Left lobe of liver (tissue), 2 donors: ENCODE measurements around the gene TNNI3. TPM values are rescaled to one million over a fixed set of nuclear protein-coding genes. Genes with fewer than 3 reads are reported as not detected.
A peak's percentile ranks its signal among the peaks of the same experiment; 100 is the strongest.
"Not testable (repeated sequence)": the region's sequence is repeated elsewhere in the genome, so short reads cannot be mapped to it uniquely, and the experiment has no call there.

Experiments
- ATAC-seq: fragments of 200-7000 bp; cut with Tn5 transposase; one replicate; pipeline ENCODE4 v1.9.1; 2020; ENCODE audit warnings: mild to moderate bottlenecking, moderate library complexity
- DNase-seq: peaks from one replicate; pipeline ENCODE4 v3.0.0-alpha.2; 2020; ENCODE audit warnings: low spot score
- total RNA-seq: library from RNA; stranded (reverse); gene quantifications from one replicate; pipeline ENCODE4 v1.2.1, GENCODE V29; 2021
- donor health status: DM: no; HTN: no; CAD: no; lungs with moderate emphysema.
- donor health status: DM: no; HTN: yes; CAD: no.

Gene TNNI3
- total RNA-seq, 1 donor from 2014 or later: not detected

DNA sequence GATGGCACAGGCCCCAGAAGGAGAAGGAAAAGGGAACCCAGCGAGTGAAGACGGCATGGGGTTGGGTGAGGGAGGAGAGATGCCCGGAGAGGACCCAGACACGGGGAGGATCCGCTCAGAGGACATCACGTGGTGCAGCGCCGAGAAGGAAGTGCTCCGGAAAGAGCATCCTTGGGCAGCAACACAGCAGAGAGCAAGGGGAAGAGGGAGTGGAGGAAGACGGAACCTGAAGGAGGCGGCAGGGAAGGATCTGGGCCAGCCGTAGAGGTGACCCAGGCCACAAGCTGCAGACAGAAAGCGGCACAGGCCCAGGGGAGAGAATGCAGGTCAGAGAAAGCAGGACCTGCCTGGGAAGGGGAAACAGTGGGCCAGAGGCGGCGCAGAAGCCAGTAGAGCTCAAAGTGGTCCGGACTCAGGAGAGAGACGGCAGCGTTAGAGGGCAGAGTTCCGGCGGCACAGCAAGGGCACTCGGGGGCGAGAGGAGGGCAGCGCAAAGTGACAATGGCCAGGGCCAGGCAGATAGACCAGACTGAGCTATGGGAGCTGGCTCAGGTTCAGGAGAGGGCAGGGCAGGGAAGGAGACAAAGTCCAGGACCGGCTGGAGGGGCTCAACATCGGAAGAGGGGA lies 41.2 kb downstream of the TNNI3 start:
- DNase-seq (peak; percentile 62), ATAC-seq (peak; percentile 33)

DNA sequence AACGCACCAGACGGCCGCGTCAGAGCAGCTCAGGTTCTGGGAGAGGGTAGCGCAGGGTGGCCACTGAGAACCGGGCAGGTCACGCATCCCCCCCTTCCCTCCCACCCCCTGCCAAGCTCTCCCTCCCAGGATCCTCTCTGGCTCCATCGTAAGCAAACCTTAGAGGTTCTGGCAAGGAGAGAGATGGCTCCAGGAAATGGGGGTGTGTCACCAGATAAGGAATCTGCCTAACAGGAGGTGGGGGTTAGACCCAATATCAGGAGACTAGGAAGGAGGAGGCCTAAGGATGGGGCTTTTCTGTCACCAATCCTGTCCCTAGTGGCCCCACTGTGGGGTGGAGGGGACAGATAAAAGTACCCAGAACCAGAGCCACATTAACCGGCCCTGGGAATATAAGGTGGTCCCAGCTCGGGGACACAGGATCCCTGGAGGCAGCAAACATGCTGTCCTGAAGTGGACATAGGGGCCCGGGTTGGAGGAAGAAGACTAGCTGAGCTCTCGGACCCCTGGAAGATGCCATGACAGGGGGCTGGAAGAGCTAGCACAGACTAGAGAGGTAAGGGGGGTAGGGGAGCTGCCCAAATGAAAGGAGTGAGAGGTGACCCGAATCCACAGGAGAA lies 42.0 kb downstream of the TNNI3 start:
- no peak for DNase-seq
- no peak for ATAC-seq

DNA sequence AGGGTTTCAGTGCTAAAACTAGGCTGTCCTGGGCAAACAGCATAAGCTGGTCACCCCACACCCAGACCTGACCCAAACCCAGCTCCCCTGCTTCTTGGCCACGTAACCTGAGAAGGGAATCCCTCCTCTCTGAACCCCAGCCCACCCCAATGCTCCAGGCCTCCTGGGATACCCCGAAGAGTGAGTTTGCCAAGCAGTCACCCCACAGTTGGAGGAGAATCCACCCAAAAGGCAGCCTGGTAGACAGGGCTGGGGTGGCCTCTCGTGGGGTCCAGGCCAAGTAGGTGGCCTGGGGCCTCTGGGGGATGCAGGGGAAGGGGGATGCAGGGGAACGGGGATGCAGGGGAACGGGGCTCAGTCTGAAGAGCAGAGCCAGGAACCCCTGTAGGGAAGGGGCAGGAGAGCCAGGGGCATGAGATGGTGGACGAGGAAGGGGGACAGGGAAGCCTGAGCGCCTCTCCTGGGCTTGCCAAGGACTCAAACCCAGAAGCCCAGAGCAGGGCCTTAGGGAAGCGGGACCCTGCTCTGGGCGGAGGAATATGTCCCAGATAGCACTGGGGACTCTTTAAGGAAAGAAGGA lies 42.9 kb downstream of the TNNI3 start:
- ATAC-seq: no peak
- DNase-seq: no peak

DNA sequence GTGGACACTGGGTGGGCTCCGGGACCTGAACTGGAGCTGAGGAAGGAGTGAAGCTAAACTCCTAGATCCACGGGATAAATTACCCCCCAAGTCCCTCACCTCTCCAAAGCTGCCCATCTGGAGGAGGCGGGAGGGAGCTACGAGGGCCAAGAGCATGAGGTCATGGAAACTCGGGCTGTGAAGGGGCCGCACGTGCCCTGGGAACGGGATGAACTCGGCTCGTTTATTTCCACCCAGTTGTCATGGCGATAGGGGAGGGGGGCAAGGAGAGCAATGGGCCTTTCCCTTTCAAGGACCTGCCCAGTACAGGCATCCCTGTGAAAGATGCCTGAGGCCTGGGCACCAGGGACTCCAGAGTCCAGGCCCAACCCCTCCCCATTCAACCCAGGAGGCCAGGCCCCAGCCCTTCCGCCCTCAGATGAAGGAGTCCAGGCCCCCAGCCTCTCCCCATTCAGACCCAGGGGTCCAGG lies 43.9 kb downstream of the TNNI3 start:
- DNase-seq (no peak), ATAC-seq (no peak)

DNA sequence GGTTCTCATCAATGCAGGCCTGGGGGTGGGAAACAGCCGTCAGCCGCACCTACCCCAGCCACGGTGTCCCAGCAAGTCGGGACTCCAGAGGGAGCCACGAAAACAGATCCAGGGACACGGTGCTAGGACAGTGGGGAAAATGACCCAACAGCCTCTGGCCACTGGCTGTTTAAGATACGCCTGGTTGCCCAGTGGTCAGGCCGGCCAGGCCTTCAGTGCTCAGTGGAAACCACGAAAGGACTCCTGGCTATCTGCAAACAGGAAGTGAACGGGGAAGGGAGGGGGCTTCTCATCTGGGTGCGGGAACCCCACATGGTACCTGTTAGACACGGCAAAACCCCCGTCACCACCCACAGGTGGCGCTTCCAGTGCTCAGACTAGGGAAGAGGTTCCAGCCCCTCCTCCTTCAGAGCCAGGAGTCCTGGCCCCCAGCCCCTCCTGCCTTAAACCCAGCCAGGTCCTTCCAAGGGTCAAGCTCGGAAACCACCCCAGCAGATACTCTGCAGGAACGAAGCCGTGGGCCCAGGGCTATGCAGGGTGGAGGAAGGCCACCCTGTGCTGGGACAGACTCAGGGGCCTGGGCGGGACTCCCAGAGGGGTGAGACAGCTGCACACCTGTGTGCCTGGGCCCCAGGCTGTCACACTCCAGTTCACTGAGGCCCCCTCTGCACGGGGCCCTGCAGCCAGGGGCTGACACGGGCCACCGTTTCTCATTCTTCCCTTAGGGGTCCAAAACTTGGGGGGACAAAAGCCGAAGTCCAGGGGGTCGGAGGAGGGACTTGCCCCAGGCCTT lies 44.6 kb downstream of the TNNI3 start:
- DNase-seq: no peak
- ATAC-seq: no peak

DNA sequence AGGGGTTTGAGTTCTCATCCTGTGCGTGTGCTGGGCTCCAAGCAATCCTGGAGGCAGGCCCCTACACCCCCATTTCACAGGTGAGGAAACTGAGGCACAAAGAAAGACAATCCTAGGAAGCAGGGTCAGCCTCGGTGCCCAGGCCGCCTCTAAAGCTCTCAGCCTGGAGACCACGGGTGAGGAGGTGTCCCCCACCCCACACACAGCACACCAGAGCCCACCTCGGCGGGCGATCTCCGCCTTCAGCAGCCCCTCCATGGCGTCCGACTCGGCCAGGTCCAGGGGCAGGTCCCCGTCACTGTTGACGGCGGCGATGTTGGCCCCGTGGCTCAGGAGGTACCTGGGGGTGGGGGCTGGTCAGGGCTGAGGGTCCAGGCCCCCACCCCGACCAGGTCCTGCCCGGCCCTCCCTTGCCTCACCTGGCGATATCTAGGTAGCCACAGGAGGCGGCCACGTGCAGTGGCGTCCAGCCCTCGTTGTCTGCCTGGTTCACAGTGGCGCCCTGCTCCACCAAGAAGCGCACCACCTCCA lies 45.2 kb downstream of the TNNI3 start:
- DNase-seq: no peak
- ATAC-seq: no peak

DNA sequence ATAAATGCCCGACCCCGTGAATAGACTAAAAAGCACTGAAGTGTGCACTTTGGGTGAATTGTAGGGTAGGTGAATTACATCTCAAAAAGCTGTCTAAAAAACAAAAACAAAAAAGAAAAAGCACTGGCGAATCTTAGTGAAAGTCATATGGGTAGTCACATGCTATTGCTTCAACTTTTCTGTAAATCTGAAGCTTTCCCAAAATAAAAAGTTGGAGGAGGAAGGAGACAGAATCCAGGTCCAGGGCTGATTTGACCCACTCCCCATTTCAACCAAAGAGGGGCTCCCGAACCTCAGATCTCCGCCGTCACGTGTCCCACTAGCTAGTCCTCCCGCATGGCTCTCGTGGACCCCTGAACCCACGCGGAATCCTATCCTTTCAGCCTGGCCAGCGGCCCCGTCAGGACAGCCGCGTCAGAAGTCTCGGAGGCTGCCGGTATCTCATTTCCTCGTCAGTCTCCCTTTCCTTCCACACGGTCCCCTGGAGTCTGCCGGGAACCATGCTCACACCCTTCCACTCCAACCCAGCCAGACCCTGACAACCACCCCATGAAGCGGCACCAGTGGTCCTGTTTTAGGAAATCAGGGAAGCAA lies 46.2 kb downstream of the TNNI3 start:
- no peak for DNase-seq

DNA sequence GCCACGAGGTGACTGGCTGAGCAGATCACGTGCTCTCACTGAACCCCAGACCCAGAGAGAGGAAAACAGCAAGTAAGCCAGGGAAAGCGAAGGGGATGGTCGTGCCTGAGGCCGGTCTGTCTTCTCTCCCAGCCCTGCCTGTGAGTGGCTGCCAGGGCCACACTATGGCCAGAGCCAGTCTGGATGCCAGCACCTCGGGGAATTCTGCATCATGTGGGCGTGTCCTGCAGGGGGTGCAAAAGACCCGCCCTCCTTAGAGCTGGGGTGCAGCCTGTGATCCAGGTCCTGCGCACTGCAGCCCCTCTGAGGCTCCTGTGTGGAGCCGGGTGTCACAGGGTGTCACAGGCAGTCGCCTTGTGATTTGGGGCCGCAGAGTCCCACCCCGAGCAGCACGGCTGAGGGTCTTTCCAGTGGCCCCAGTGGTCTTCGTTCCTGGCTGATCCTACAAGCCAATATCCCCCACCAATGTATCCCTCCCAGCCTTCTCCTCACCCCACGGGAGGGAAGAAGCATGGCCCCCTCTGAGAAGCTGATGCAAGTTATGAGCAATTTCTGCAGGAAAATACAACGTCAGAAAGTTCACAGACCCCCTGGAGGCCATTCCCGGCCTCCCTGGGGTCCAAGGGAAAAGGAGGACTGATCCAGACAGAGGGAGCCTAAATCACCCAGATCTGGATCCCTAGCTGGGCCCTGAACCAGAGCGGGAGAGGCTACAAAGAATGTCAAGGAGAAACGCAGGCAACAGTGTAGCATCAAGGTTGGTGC lies 47.8 kb downstream of the TNNI3 start:
- ATAC-seq (no peak), DNase-seq (no peak)

More for the DNA sequence above, 46.2 kb downstream of the TNNI3 start:
- ATAC-seq: no peak

DNA sequence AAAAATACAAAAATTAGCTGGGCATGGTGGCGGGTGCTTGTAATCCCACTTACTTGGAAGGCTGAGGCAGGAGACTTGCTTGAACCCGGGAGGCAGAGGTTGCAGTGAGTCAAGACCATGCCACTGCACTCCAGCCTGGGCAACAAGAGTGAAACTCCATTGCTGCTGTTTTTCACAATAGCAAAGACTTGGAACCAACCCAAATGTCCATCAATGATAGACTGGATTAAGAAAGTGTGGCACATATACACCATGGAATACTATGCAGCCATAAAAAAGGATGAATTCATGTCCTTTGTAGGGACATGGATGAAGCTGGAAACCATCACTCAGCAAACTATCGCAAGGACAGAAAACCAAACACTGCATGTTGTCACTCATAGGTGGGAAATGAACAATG lies 50.3 kb downstream of the TNNI3 start:
- not testable (repeated sequence) for ATAC-seq, DNase-seq

DNA sequence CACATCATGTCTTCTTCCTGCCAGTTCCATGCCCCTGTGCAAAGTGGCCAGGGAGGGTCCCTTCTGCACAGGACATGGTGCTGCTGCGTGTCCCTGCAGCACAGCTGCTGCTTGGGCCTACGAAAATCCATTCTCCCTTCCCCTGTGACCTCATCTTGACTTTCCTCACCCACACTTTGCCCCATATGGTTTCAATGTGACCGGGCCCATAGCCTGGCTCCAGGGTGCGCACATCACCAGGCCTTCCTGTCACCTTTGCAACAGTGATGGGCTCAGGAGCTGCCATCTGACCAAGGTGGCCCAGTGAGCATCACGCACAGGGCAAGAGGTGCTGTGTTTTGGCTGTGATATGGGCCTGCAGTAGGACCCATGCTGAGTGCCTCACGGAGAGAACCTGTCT lies 50.9 kb downstream of the TNNI3 start:
- DNase-seq (no peak), ATAC-seq (no peak)

DNA sequence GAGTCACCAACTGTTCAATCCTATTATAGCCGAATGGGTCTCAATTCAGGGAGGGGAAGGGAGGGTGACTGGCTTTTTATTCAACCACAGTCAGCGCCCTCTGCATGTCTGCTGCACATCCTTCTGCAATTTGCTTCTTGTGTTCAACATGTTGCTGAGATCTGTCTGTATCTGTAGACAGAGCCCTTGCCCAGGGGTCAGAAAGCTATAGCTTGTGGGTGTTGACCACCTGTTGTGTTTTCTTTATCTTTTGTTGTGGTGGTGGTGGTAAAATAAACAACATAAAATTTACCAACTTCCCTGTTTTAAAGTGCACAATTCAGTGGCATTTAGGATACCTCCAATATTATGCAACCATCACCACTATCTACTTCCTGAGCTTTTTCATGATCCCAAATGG lies 52.3 kb downstream of the TNNI3 start:
- DNase-seq (no peak), ATAC-seq (no peak)

DNA sequence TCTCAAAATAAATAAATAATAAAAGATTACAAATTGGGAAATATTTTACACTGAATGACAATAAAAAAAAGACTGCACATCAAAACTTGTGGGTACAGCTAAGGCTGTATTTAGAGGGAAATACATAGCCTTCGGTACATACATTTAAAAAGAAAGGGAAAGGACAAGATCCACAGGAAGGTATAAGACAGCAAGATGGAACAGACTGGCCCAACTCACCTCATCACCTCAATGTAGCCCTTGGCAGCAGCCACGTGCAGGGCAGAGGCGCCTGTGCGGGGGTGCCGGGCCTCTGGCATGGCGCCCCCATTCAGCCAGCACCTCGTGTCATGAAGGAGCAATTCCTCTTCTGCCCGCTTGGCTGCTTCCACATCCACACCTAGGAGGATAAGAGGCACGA lies 54.3 kb downstream of the TNNI3 start:
- ATAC-seq: no peak
- no peak for DNase-seq

Other genes starting within 250 kb of the TNNI3 start
- gene NLRP7, start 210.2 kb downstream of the TNNI3 start, total RNA-seq: not detected
- 0.78 TPM for gene NLRP2, start 191.4 kb downstream of the TNNI3 start, total RNA-seq
- not detected for gene GP6, start 119.5 kb downstream of the TNNI3 start, total RNA-seq
- 9.7 TPM for gene RDH13, start 94.6 kb downstream of the TNNI3 start, total RNA-seq
- 0.53 TPM for gene EPS8L1, start 81.9 kb downstream of the TNNI3 start, total RNA-seq
- 46.5 TPM for gene PPP1R12C, start 40.1 kb downstream of the TNNI3 start, total RNA-seq
- gene TNNT1, start 8.5 kb downstream of the TNNI3 start, total RNA-seq: 0.18 TPM
- gene DNAAF3, start 8.9 kb upstream of the TNNI3 start, total RNA-seq: 0.63 TPM
- gene SYT5, start 22.6 kb upstream of the TNNI3 start, total RNA-seq: 0.20 TPM
- gene PTPRH, start 51.8 kb upstream of the TNNI3 start, total RNA-seq: 6.3 TPM
- gene TMEM86B, start 71.0 kb upstream of the TNNI3 start, total RNA-seq: 15.5 TPM
- gene PPP6R1, start 101.3 kb upstream of the TNNI3 start, total RNA-seq: 30.3 TPM
- gene HSPBP1, start 122.4 kb upstream of the TNNI3 start, total RNA-seq: 15.7 TPM
- 0.55 TPM for gene BRSK1, start 126.3 kb upstream of the TNNI3 start, total RNA-seq
- gene TMEM150B, start 167.6 kb upstream of the TNNI3 start, total RNA-seq: 1.2 TPM
- gene KMT5C, start 182.1 kb upstream of the TNNI3 start, total RNA-seq: 4.5 TPM
- gene COX6B2, start 197.0 kb upstream of the TNNI3 start, total RNA-seq: not detected
- gene GARIN5B, start 205.5 kb upstream of the TNNI3 start, total RNA-seq: not detected
- gene IL11, start 212.7 kb upstream of the TNNI3 start, total RNA-seq: not detected
- not detected for gene TMEM190, start 219.1 kb upstream of the TNNI3 start, total RNA-seq
- gene TMEM238, start 226.6 kb upstream of the TNNI3 start, total RNA-seq: 26.6 TPM
- gene RPL28, start 228.2 kb upstream of the TNNI3 start, total RNA-seq: 515 TPM